Measurements from ENCODE around the gene CXCL11. TPM values are rescaled to one million over a fixed set of nuclear protein-coding genes. Genes with fewer than 3 reads are reported as not detected.

CXCL11 gene
- polyA plus RNA-seq, 1 of the 3 experiments (the other 2 are of a cell fraction), result not detected

DNA sequence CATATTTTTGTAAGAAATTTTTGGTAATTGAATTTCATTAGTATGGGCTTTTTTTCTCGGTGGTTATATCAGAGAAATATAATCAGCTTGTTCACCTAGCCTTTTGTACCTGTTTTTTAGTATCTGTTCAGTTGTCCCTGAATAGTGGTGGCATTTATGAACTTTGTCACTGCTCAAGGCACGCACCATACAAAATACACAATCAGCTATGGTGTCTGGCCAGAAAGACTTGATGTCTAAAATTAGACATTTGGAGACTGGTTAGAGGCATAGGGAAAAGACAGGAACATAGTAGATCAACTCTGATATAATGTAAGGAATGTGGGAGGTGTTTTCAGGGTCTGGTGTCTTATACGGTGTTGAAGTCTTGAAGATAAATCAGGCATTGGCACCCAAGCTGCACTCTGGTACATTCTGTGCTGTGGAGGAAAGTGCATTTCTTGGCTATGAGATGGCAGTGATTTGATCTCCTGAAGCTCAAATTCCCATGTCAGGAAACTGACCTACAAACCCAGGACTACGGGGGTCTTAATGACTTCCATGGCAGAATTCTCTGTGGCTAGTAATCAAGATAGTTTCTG is 42.3 kb upstream of the CXCL11 start:
- no peaks in the 10 kb centered on the region for H3F3A ChIP-seq (replicated peaks; ENCODE audit: insufficient read depth)
- TF ChIP-seq, protein P1, sequence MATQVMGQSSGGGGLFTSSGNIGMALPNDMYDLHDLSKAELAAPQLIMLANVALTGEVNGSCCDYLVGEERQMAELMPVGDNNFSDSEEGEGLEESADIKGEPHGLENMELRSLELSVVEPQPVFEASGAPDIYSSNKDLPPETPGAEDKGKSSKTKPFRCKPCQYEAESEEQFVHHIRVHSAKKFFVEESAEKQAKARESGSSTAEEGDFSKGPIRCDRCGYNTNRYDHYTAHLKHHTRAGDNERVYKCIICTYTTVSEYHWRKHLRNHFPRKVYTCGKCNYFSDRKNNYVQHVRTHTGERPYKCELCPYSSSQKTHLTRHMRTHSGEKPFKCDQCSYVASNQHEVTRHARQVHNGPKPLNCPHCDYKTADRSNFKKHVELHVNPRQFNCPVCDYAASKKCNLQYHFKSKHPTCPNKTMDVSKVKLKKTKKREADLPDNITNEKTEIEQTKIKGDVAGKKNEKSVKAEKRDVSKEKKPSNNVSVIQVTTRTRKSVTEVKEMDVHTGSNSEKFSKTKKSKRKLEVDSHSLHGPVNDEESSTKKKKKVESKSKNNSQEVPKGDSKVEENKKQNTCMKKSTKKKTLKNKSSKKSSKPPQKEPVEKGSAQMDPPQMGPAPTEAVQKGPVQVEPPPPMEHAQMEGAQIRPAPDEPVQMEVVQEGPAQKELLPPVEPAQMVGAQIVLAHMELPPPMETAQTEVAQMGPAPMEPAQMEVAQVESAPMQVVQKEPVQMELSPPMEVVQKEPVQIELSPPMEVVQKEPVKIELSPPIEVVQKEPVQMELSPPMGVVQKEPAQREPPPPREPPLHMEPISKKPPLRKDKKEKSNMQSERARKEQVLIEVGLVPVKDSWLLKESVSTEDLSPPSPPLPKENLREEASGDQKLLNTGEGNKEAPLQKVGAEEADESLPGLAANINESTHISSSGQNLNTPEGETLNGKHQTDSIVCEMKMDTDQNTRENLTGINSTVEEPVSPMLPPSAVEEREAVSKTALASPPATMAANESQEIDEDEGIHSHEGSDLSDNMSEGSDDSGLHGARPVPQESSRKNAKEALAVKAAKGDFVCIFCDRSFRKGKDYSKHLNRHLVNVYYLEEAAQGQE (IDR thresholded peaks at IDR 0.05; ENCODE audit: low read depth, low read length), result no peak
- TF ChIP-seq MEF2A (IDR thresholded peaks at IDR 0.05; ENCODE audit: borderline replicate concordance, low read depth) (no peak), NRF1 (IDR thresholded peaks at IDR 0.05; ENCODE audit: low read depth, low read length) (no peak), TAF1 (IDR thresholded peaks at IDR 0.05; ENCODE audit: borderline replicate concordance, low read depth, low read length) (no peak), JUND (IDR thresholded peaks at IDR 0.05) (no peak), GATA2 (CRISPR knock-in tag; IDR thresholded peaks at IDR 0.05) (no peak), EP300 (IDR thresholded peaks at IDR 0.05; ENCODE audit: borderline replicate concordance in 1 of 2, low read depth in 1 of 2, low read length in 1 of 2) (no peak), TCF12 (IDR thresholded peaks at IDR 0.05) (no peak), RFX5 (IDR thresholded peaks at IDR 0.05; ENCODE audit: low read length) (no peak), FOXM1 (IDR thresholded peaks at IDR 0.05; ENCODE audit: low read depth) (no peak), SMC3 (IDR thresholded peaks at IDR 0.05; ENCODE audit: low read depth, low read length) (no peak), EZH2phosphoT487 (IDR thresholded peaks at IDR 0.05; ENCODE audit: borderline replicate concordance, low read depth) (no peak), MXI1 (IDR thresholded peaks at IDR 0.05; ENCODE audit: low read depth, low read length) (no peak), RCOR1 (IDR thresholded peaks at IDR 0.05; ENCODE audit: low read length) (no peak), CHD2 (IDR thresholded peaks at IDR 0.05; ENCODE audit: low read length, partially characterized antibody) (no peak)
- TF ChIP-seq, protein P2, sequence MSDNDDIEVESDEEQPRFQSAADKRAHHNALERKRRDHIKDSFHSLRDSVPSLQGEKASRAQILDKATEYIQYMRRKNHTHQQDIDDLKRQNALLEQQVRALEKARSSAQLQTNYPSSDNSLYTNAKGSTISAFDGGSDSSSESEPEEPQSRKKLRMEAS (IDR thresholded peaks at IDR 0.05; ENCODE audit: low read depth), result no peak
- TF ChIP-seq, protein P3, sequence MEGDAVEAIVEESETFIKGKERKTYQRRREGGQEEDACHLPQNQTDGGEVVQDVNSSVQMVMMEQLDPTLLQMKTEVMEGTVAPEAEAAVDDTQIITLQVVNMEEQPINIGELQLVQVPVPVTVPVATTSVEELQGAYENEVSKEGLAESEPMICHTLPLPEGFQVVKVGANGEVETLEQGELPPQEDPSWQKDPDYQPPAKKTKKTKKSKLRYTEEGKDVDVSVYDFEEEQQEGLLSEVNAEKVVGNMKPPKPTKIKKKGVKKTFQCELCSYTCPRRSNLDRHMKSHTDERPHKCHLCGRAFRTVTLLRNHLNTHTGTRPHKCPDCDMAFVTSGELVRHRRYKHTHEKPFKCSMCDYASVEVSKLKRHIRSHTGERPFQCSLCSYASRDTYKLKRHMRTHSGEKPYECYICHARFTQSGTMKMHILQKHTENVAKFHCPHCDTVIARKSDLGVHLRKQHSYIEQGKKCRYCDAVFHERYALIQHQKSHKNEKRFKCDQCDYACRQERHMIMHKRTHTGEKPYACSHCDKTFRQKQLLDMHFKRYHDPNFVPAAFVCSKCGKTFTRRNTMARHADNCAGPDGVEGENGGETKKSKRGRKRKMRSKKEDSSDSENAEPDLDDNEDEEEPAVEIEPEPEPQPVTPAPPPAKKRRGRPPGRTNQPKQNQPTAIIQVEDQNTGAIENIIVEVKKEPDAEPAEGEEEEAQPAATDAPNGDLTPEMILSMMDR (IDR thresholded peaks at IDR 0.05), result no peak
- TF ChIP-seq, protein P4, sequence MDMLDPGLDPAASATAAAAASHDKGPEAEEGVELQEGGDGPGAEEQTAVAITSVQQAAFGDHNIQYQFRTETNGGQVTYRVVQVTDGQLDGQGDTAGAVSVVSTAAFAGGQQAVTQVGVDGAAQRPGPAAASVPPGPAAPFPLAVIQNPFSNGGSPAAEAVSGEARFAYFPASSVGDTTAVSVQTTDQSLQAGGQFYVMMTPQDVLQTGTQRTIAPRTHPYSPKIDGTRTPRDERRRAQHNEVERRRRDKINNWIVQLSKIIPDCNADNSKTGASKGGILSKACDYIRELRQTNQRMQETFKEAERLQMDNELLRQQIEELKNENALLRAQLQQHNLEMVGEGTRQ (IDR thresholded peaks at IDR 0.05; ENCODE audit: borderline replicate concordance, low read depth, low read length), result no peak
- no peaks in the 10 kb centered on the region for H3K9me3 ChIP-seq

More for the DNA sequence above, 42.3 kb upstream of the CXCL11 start:
- no peaks in the 10 kb centered on the region for H3K9me2 ChIP-seq
- DNase-seq, result no peak
- H3K4me1 ChIP-seq (ENCODE audit: control insufficient read depth in 1 of 2, insufficient read depth in 2 of 2, low read depth in 1 of 2, low read length in 1 of 2), result no peaks in the 10 kb centered on the region
- H2AFZ ChIP-seq (ENCODE audit: low read depth), result no peak overlapping the region
- no peaks in the 10 kb centered on the region for H3K36me3 ChIP-seq (replicated peaks in 1 of 2; ENCODE audit: control insufficient read depth in 1 of 2, insufficient read depth in 2 of 2, low read length in 1 of 2)
- ChIA-PET CTCF (no interaction called here), POLR2A (no interaction called here)
- H3K4me3 ChIP-seq (ENCODE audit: low read depth in 2 of 2, low read length in 1 of 2), result no peak overlapping the region
- H3K4me2 ChIP-seq, result no peak overlapping the region
- no peak overlapping the region for H3K9ac ChIP-seq
- H4K20me1 ChIP-seq (ENCODE audit: insufficient read depth), result no peaks in the 10 kb centered on the region
- no peaks in the 10 kb centered on the region for H3K79me2 ChIP-seq (ENCODE audit: insufficient read depth)
- no peaks in the 10 kb centered on the region; the same call in 1 of the 2 replicates for H3K27me3 ChIP-seq (ENCODE audit: insufficient read depth)
- H3K27ac ChIP-seq (ENCODE audit: low read depth in 2 of 2, low read length in 1 of 2), result no peak overlapping the region
- 55% methylated on average over 4 of the region's 4 CpGs for WGBS (ENCODE audit: low lambda C conversion rate)
